ENCODE data around the gene ZNF319.

The ZNF319 gene

DNA sequence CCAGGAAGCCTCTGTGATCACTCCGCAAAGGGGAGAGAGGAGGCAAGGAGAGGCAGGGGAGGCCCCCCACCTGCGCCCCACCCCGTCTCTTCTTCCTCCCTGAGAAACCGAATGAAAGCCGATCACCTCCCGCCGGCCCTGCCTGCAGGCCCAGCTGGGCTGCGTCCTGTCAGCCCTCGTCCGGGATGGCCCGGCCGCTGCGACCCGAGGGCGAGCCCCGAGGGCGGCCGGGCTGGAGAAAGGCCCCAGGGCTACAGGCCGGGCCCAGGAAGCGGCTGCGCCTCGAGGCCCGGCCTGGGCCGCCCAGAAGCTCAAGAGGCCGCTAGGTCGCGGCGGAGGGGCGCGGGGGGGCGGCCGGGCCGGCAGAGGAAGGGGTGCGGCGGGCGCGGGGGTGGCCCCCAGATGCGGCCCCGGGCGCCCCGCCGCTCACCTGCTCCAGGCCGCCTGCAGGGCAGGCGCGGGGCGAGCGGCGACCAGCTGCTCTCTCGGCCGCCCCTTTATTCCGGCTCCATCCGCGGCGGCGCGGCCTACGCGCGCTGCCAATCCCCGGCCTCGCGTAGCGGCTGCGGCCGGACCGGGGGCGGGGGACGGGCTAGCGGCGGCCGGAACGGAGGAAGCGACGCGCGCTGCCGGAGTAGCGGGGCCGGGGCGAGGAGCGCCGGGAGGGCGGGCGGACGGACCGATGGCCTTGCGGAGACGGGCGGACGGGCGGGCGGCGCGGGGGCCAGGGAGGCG, at the start of gene ZNF319:
TSS of gene ZNF319 (minus strand) at position 702 of the 735 bp plus-strand sequence. CDS start 2,407 bp downstream, outside the sequence.
- no peak for DNase-seq (ENCODE audit: low read depth in 2 of 2)

DNA sequence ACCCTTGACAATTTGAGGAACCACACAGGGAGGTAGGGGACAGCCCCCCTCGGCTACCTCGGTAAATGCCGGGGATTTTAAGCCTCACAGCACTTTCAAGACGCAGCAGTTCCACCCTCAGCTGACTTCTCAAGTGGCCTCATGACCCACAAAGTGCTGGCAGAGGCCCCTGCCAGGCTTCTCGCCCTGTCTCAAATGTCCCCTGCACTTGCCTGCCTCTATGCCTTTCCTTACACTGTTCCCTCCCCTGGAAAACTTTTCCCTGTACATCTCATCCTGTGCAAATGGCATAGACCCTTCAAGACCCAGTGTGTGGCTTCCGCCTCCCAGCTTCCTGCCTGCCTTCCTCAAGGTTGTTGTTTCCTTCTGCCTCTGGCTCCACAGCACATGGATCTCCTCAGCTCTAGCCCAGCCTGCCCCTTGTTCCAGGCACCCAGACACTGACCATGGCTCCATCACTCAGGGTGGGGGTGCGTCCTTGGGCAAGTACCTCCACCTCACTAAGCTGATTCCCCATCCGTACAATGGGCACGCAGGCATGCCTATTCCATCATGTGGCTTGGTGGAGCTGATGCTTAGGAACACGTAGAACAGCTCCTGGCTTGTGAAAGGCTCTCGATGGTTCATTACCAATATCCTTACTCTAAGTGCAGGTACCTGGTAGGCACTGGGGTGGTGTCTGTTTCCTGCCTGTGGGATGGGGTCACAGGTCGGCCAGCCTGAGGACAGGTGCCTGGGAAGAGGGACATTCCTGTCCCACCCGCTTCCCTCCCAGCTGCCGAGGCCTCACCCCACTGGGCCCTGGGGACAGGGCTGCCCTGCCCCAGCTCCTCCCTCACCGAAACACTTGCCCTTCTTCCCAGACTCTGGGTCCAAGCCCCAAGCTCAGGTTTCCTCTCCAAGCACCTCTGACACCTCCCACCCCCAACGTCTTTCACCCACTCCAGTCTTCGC, 49.0 kb upstream of the ZNF319 start:
- DNase-seq (ENCODE audit: low read depth in 2 of 2) = no peak

DNA sequence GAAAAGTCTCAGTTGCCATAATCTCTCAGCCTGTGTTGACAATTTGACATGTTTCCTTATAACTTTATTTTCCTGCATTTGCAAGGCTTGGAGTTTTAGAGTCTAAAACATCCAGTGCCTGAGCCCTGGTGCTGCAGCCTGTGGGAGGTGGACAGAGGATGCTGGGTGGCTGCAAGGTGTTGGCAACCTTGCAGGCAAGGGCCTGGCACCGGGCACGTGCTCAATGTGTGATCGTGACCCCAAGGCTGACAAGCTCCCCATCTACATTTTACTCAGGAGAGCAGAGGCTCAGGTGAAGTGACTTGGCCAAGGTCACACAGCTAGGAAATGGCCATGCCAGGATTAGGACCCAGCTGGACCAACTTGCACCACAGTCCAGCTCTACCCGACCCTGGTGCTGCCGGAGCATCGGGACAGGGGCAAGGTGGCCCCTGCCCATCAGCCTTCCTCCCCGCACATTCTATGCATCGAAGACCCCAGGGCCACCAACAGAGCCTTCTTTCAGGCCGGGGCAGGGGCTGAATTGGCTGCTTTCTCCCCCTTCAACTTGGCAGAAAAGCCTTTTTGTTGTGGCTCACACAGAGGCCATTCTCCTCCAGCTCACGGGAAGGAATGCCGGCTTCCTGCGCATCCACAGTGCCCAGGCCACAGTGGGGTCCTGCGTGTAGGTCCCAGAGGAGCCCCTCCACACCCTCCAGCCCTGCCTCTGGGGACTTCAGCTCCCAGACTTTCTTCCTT, 48.2 kb upstream of the ZNF319 start:
- DNase-seq (ENCODE audit: low read depth in 2 of 2) = no peak

DNA sequence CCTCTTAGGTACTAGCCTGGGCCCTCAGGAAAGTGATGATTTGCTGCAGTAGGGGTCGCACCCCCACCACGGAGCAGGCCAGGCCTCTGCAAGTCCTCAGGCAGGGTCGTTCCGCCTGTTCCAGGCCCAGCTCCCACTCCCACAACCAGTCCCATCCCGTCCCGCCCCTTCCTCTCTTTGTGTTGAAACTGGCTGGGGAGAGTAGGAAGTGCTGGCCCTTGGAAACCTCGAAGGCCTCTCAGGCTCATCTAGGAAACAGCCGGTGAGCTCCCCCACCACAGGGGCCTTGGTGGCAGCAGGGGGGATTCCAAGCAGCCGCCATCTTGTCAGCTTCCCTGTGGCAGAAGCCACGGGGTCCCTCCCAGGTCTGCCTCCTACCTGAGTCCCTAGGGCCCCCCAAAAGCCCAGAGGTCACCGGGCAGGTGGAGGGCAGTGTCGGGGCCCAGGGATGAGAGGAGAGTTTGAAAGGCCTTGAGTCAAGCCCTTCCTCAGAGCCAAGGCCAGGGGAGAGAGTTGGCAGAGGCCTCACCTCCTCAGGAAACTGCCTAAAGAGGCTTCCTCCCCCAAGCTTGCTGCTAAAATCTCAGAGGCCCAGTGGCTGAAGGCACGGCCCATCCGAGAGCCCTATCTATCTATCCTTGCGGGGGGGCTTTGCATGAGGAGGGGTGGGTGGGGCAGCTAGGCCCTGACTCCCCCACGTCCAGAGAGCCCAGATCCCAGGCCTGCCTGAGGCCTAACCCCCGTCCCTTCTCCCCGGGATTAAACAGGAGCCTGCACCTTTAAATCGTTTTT, 47.3 kb upstream of the ZNF319 start:
- no peak for DNase-seq (ENCODE audit: low read depth in 2 of 2)

DNA sequence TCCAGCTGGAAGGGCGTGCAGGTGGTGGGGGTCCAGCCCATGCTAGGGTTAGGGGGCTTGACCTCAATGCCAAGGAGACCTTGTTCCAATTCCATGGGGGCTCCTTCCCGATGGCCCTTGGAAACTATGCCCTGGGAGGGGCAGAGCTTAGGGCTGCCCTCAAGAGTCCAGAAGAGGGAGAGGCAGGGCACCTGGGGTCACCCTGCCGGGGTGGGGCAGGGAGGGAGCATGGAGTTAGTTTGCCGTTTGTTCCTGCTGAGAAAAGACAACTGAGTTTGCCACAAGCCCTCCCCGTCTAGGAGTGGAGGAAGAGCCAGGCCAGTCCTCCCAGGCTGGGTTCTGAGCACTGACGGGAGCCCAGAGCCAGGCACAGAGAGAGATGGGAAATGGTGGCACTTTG, 46.5 kb upstream of the ZNF319 start:
- no peak for DNase-seq (ENCODE audit: low read depth in 2 of 2)

DNA sequence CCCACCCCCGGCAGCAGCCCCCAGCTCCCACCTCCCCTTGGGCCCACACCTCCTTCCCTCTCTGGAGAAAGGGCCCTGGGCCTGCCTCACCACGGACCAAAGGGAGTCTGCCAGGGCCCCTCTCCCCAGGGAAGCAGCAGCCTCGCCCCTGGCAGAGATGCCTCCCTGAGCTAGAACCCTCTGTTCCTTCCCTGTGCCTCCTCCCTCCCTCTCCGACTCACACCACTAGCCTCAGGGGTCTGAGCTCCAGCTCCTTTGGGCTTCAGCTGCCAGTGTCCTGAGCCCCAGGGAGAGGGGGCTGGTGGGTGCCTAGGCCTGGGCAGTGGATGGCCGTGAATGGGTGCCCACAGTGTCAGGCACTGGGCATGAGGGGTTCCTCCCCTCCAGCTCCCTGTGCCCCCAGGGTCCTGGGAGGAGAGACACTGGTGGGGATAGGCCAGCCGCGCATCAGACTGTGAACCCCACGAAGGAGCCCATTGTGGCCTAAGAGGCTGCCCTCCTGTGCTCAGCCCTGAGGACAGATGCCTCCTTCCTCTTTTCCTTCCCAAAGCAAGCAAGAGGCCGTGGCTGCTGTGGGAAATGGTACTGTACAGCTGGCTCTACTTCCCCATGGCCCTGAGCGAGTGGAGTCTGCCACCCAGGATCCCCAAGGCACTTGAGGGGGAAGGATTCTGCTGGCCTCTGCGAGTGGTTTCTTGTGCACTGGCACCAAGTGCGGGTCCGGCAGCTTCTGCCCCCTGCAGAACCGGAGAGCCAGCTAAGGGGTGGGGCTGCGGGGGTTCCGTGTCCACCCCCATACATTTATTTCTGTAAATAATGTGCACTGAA, 45.8 kb upstream of the ZNF319 start:
- no peak for DNase-seq (ENCODE audit: low read depth in 2 of 2)

DNA sequence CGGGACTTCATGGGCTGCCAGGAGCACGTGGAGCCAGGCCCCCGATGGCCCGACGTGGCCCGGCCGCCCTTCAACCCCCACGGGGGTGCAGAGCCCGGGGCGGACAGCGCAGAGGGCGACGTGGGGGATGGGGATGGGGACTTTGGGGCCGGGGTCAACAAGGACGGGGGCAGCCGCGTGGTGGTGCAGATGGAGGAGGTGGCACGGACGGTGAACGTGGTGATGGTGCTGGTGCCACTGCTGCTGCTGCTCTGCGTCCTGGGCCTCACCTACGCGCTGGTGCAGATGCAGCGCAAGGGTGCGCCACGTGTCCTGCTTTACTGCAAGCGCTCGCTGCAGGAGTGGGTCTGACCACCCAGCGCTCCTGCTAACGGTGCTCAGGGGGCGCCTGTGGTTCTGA, 44.6 kb upstream of the ZNF319 start:
- DNase-seq (ENCODE audit: low read depth in 2 of 2) = no peak

DNA sequence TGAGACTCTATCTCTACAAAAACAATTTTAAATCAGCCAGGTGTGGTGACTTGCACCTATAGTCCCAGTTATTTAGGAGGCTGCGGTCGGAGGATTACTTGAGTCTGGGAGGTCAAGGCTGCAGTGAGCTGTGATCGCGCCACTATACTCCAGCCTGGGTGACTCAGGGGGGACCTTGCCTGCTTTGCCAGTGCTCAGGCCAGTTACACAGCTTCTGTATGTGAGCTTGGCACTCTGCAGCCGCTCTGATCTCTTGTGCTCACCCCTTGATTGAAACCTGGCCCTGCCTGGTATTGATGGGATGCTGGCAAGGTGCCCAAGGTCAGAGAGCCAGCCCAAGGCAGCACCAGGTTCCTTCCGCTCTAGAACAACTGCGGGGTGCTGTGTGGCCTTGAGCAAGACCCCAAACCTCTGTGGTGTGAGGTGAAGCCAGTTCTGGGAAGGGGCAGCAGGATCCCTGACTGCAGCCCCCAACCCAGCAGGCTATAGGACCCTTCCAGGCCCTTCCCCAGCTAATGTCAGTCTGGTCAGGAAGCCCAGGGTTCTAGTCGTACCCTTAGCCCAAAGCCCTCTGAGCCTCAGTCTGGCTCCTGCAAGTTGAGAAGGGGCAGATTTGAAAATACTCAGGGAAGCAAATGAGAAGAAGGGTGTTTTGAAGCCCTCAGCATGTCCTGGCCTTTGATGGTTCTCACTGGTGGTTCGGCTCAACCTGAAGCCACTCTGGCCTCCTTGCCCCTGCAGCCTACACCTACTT, 44.0 kb upstream of the ZNF319 start:
- DNase-seq (ENCODE audit: low read depth in 2 of 2) = no peak

DNA sequence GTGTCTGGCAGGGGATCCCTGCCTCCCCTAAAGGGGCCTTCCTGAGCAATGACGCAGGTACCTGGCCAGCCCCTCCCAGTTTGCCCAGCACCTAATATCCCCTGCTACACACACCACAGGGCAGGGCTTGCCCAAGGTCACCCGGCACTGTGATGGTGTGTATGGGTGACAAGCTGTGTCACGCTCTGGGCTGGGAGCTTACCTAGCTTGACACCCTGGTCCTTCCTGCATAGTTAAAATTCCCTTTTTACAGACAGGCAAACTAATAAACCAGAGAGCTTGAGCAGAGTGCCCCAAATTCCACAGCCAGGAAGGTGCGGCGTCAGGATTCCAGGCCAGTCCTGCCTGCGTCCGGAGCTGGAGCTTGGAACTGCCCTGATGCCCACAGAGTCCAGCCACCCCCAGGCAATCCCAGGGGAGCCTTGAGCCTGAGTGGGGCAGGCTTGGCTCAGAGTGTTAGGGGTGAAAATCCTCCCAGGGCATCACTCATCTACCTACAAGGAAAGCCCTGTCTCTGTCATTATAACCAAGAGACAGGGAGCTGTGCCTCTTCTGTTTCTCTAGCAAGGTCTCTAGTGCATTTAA, 43.2 kb upstream of the ZNF319 start:
- no peak for DNase-seq (ENCODE audit: low read depth in 2 of 2)

DNA sequence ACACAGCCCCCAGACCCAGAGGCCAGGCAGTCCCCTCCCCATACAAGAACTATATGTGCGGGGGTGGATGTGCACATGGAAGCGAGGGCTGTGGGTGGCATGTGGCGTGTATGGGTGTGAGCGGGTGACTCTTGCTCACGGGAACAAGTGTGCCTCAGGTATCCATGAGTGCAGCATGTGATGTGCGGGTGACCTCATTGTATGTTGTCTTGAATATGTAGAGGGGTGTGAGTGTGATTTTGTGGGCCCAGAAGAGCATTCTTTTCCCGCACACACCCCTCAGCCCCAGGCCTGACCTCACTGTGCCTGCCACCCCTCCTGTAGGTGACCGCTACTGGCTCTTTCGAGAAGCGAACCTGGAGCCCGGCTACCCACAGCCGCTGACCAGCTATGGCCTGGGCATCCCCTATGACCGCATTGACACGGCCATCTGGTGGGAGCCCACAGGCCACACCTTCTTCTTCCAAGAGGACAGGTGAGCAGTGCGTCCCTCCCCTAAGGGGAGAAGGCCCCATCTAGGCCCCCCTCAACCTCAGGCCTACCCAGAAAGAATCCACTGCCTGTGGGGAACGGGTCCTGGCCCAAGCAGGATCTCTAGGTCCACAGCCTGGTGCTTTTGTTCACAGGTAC, 42.5 kb upstream of the ZNF319 start:
- DNase-seq (ENCODE audit: low read depth in 2 of 2) = no peak

DNA sequence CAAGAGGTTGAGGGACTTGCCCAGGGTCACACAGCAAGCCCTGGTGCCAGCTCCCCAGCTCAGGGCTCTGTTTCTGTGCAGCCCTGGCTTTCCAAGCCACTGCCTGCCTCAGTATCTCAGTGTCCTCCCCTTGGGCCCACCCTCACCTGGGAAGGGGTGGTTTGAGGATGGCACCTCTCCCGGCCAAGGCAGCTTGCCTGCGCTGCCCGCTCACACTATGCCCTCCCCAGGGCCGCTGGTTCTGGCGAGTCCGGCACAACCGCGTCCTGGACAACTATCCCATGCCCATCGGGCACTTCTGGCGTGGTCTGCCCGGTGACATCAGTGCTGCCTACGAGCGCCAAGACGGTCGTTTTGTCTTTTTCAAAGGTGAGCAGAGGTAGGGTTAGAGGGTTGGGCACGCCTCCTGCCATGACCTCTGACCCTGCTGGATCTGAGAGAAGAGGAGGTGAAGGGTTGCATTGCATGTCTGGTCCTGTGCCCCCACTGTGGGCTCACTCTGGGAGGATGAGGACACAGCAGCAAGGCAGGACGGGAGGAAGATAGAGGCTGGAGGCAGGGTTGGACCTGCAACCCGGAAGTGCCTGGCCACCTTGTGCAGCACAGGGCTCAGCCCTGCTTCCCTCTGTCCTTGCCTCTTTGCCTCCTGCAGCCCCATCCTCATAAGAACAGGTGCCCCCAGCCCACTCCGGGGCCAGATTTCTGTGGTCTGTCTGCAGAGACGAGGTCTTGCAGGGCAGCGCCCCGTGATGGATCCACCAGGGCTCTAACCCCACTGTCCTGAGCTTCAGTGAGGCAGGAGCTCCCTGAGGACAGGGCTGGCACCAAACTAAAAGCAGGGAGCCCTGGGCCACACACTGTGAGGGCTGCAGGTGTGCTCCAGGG, 41.8 kb upstream of the ZNF319 start:
- DNase-seq (ENCODE audit: low read depth in 2 of 2) = no peak

DNA sequence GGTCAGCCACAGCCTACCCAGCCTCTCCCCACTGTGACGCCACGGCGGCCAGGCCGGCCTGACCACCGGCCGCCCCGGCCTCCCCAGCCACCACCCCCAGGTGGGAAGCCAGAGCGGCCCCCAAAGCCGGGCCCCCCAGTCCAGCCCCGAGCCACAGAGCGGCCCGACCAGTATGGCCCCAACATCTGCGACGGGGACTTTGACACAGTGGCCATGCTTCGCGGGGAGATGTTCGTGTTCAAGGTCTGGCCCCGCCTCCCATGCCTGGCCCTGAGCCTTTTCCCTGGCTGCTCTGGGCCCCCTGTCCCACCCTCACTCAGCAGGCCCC, 41.1 kb upstream of the ZNF319 start:
- no peak for DNase-seq (ENCODE audit: low read depth in 2 of 2)

DNA sequence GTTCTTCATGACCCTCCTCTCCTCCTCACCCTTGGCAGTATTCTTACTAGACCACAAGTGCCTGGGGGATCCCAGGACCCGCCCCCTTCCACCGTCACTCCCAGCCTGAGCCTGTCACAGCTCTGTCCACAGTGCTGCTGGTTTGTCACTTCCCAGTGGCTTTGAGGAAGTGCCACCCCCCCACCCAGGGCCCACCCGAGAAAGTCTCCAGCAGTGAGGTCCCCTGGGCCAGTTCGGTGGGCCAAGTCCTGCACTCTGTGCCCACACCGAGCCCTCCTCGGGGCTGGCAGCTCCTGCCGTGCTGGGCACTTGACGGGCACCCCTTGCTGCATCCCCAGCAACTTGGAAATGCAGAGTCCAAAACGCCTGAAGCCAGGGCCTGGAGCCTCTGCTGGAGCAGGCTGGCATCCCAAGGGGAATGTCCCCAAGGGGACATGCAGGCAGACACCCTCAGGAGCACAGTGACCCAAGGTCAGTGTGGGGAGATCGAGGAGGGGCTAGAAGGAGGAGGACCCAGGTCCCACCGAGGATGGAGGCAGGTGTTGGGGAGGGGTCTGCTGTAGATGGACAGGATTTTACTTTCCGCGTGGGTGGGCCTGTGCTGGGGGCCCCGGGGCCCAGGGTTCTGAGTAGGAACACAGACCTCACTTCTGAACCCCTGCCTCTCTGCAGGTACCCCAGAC, 40.6 kb upstream of the ZNF319 start:
- DNase-seq (ENCODE audit: low read depth in 2 of 2) = no peak

DNA sequence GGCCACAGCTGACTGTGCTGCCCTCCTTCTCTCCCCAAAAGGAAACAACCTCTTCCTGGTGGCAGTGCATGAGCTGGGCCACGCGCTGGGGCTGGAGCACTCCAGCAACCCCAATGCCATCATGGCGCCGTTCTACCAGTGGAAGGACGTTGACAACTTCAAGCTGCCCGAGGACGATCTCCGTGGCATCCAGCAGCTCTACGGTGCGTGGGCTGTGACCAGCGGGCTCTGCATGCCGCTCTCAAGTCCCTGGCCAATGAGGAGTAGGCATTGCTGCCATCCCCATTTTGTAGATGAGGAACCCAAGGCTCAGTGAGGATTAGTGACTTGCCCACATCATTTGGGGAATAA, 40.0 kb upstream of the ZNF319 start:
- no peak for DNase-seq (ENCODE audit: low read depth in 2 of 2)

DNA sequence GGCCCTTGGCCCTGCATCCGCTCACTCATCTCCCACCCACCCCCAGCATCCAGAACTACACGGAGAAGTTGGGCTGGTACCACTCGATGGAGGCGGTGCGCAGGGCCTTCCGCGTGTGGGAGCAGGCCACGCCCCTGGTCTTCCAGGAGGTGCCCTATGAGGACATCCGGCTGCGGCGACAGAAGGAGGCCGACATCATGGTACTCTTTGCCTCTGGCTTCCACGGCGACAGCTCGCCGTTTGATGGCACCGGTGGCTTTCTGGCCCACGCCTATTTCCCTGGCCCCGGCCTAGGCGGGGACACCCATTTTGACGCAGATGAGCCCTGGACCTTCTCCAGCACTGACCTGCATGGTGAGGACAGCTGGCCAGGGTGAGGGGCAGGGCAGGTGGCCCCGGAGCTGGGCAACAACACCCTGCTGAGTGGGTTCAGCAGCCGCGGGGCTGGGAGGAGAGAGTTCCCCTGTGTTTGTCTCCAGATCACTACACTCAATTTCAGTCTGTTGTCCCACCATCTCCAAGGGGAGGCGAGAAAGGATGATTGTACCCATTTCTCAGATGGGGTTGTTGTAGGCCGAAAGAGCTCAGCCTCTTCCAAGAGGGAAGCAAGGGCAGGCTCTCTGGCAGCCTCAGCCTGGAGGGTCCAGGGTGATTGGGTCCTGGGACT, 39.5 kb upstream of the ZNF319 start:
- DNase-seq (ENCODE audit: low read depth in 2 of 2) = no peak

DNA sequence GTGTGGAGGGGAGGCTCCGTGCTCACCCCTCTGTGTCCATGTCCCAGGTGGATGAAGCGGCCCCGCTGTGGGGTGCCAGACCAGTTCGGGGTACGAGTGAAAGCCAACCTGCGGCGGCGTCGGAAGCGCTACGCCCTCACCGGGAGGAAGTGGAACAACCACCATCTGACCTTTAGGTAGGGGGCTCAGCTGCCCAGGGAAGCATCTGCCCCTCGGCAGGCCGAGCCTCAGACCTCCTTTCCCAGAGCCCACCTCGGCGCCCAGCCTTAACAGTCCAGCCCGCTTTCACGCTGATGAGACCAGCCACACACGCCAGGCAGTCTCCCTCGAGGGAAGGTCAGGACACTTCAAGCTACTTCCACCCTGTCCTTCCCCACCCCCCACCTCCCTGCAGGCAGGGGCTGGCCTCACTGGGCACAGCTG, 37.8 kb upstream of the ZNF319 start:
- no peak for DNase-seq (ENCODE audit: low read depth in 2 of 2)

Data from stimulated activated CD8-positive, alpha-beta memory T cell treated with anti-CD3 and anti-CD28 coated beads, Interleukin-2, amount 100 ng/mL, for 48 hours (primary cell).